Measurements from ENCODE around the gene FOXR2.

Gene FOXR2, protein sequence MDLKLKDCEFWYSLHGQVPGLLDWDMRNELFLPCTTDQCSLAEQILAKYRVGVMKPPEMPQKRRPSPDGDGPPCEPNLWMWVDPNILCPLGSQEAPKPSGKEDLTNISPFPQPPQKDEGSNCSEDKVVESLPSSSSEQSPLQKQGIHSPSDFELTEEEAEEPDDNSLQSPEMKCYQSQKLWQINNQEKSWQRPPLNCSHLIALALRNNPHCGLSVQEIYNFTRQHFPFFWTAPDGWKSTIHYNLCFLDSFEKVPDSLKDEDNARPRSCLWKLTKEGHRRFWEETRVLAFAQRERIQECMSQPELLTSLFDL

DNA sequence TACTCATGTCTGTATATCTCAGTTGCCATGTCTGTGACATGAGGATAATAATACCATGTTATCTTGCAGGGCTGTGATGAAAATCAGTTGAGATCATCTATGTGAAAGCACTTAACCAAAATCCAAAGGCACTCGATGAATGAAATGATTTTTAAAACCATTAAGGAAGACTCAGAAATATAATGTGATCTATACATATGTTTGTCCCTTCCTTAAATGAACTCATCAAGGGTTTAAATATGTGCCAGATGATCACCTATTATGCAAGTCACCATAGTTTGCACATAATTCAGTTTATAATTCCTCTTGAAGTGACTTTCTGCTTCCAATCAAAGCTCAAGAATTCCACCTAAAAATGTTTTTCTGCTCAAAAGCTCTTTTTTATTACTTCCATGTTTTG is at the start of gene FOXR2:
Gene FOXR2, plus strand, starts transcription at position 301 of the 400 bp plus-strand sequence. CDS start 312 bp downstream, outside the sequence.
- no peak for DNase-seq

DNA sequence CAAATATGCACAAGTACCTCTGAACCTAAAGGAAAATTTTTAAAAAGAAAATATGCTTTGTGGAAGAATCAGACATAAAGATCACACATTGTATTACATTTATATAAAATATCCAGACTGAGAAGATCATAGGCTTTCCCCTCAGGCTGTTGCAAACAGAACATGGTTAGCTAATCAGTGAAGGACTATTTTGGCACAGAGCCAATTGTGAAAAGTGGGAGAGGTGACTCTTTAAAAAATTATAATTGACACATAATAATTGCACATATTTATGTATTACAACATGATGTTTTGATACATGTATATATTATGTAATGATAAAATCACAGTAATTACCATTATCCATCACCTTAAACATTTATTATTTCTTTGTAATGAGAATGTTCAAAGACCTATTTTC is 44.1 kb upstream of the FOXR2 start:
- no peak for DNase-seq

DNA sequence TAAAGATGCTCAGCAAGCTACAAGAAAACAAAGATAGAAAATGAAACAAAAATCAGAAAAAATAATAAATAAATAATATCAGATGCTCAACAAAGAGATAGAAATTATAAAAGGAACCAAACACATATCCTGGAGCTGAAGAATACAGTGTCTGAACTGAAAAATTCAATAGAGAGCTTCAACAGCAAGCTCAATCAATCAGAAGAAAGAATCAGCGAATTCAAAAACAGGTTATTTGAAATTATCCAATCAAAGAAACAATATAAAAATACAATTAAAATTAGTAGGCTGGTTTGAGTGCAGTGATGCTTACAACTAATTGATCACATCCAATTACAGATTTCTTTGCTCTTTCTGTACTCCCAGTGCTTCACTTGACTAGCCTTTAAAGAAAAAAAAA is 40.8 kb upstream of the FOXR2 start:
- DNase-seq, result no peak

DNA sequence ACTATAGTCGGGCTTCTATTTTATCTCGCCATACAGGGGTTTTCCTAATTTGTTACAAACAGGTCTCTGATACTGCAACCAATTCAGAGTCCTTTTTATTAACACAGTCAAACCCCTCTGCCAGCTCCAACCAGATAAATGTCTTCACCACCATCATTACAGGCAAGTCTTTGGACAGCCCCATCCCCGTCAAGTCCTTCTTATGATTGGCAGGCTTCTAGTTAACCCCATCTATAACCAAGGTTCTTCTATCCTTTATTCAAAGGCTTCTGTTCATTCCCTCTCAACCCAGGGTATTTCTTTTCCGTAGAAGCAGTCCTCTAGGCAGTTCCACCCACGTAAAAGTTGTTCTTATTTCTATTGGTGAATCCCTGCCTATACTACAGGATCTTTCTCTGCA is 29.9 kb upstream of the FOXR2 start:
- DNase-seq, result no peak

DNA sequence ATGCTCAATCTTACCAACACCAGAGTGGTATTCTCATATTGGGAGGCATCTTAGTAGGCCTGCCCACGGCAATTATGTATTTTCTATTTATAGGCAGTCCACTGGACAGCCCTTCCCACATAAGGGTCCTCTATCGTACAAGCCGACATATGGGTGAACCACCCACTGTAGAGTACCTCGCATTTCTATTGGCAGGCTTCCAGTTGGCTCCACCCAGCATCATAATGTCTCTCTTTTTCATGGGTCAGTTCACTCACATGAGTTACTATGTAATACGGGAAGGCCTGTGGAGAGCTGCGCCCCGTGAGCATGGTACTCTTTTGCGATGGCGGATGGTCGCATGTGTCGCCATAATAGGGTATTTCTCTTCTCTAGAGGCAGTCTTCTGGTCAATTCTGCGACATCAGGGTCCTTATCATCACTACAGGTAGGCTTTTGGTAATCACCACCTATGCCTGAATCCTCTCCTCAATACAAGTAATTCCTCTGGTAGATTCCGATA is 29.4 kb upstream of the FOXR2 start:
- no peak for DNase-seq

DNA sequence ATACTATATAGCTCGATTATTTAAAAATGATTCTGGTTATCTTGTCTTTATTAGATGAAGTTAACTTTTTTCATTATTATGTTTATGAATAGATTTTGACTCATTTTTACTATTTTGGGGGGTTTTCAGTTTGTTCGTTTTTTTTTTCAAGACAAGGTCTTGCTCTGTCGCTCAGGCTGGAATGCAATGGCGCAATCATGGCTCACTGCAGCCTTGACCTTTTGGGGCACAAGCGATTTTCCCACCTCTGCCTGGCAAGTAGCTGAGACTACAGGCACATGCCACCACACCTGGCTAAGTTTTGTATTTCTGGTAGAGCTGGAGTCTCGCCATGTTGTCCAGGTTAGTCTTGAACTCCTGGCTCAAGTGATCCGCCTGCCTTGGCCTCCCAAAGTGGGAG is 24.9 kb upstream of the FOXR2 start:
- no peak for DNase-seq

DNA sequence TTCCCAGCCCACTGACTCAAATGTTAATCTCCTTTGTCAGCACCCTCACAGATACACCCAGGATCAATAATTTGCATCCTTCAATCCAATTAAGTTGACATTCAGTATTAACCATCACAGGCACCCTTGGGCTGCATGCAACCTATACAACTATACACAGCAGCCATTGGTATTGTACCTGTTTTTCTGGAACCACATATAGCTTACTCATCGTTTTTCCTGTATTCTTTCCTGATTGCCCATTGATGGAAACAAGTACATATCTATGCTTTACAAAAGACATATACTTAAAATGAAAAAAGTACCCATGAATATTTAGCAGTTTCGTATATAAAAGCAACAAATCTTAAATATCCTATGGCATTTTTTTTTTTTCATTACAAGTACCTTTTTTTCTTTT is 3.7 kb upstream of the FOXR2 start:
- no peak for DNase-seq

DNA sequence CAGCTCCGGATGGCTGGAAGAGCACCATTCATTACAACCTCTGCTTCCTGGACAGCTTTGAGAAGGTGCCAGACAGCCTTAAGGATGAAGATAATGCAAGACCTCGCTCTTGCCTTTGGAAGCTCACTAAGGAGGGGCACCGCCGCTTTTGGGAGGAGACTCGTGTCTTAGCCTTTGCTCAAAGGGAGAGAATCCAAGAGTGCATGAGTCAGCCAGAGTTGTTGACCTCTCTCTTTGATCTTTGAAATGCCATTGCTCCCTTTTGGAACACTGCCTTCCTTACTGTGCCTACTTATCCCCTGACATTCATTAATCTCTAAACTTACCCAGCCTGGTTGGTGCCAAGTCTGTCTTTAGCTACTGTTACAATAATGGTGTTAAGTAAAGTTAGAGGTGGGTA is 1.2 kb downstream of the FOXR2 start:
- no peak for DNase-seq

DNA sequence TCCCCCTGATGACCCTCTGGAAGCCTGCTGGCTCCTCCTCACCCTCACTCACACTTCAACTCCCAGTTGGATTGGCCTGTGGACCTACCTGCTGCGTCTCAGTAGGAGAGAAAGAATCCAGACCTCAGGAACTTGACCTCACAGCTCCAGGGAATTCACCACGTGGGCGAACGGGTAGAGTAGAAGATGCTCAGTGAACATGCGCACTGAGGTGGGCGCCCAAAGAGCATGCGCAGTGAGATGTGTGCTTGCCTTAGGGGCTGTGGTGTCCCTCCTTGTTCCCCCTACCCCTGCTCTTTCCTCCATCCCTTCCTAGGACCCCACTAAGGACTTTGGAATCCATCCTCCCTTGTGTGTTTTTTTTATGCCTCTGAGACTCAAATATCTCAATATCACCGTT is 12.9 kb downstream of the FOXR2 start:
- DNase-seq, result no peak

DNA sequence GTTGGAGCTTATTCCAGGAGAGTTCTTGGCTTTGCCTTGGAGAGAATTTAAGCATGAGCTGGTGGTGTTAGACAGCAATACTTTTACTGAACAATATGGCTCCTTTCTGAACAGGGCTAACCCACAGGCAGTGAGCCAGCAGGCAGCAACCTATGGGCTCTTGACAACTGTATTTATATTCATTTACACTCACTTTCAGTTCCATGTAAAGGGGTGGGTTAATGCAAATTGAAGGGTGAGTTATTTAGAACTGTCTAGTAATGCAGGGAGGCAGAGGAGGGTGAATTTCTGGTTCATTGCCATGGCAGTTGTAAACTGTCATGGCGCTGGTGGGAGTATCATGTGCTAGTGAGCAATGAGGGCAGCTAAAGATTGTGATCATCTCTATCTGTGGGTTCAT is 15.7 kb downstream of the FOXR2 start:
- no peak for DNase-seq

DNA sequence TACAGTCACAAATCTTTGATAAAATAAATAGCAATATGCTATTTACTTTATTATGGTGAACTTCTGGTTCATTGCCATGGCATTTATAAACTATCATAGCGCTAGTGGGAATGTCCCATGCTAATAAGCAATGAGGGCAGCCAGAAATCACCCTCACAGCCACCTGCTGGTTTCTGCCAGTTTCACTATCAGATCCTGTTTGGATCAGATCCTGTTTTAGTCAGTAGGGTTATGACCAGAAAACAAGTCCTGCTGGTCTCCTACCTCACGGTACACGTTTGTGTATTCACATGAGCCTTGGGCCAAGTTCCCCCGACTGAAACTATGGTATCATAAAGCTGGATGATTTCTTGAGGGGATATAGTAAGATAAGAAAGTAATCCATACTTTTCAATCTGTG is 17.7 kb downstream of the FOXR2 start:
- DNase-seq, result no peak

DNA sequence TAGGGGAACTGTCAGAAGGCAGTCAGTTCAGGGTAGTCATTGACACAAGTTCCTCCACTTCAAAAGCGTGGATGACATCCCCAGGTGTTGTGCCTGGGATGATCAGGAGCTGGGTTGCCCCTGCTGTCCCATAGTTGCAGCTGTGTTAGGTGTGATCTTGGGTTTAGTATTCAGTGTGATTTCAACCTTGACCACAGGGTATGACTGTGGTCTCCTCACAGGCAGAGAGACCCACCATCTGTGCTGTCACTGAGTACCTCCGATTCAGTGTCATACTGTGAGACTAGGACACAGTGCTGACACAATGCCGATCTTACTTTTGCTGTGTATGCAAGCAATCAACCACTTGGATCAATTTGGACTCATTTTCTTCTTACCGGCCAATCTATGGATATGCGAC is 25.2 kb downstream of the FOXR2 start:
- no peak for DNase-seq

DNA sequence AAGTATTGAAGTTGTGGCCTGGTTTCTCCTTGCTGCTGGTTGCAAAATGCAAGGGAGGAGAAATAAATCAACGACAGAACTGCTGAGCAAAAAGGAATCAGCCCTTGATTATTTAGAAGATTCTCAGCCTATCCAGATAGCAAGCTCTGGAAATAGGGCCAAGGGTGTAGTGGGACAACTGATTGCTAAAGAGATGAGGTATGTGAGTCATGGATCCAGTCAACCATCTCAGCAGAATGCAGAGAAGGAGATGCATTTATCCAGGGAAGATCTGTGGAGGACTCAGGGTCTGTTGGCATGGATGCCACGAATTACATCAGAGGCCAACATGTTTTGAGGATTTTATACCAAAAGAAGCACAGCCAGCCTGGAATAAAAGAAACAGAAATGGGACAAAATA is 36.7 kb downstream of the FOXR2 start:
- no peak for DNase-seq

DNA sequence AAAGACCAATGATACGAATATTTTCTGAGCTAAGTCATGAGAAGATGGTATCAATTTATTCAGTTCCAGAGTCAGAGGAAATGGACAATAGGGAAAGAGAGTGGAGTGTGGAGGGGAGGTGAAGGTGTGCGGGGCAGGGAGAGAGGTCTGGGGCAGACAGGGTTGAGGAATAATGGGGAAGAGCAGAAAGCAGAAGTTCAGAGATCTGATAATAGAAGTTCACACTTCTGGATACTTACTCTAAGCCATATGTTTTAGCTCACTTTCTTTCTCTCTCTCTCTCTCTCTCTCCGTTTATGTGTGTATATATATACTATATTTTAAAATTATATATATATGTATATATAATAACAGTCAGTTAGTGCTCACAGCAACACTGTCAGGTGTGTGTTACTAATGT is 40.4 kb downstream of the FOXR2 start:
- no peak for DNase-seq

DNA sequence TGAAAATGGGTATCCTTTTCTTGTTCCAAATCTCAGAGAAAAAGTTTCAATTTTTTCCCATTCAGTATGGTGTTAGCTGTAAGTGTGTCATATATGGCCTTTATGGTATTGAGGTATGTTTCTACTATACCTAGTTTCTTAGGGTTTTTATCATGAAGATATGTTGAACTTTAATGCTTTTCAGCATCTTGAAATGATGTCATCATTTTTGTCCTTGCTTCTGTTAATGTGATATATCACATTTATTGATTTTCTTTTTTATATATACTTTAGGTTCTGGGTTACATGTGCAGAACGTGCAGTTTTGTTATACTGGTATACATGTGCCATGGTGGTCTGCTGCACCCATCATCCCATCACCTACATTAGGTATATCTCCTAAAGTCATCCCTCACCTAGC is 44.9 kb downstream of the FOXR2 start:
- DNase-seq, result no peak

All from SW 1271 (cell line).